ENCODE data around the gene RNF44. TPM values are rescaled to one million over a fixed set of nuclear protein-coding genes. Genes with fewer than 3 reads are reported as not detected.

The RNF44 gene
- total RNA-seq, 1 experiment from 2014 or later, result 172 TPM

DNA sequence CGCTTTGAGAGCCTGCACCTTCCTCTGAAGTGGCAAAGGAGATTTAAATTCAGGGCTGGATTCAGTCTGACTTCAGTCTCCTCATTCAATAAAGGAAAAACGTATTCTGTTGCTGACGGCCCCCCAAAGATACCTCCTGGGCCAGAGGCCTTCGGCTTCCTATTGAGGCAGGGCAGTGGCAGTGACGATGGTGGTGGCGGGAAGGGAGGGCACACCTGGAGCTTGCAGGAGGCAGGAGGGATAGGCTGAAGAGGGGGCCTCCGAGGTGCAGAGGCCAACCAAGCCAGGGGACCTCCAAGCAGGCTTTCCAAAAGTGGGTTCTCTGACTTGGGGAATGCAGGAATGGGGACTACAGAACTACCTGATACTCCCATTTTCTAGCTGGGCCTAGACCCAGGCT lies 15.9 kb downstream of the RNF44 start:
- H3K23me2 ChIP-seq (ENCODE audit: insufficient read length, low read depth, low read length, poor library complexity, severe bottlenecking), result no peaks in the 10 kb centered on the region
- Mint-ChIP-seq H3K9me3 (no peaks in the 10 kb centered on the region), H3K4me3 (no peak overlapping the region), H3K27ac (no peak overlapping the region), H3K4me1 (peaks cover 14% of the 10 kb centered on the region in 2 experiments), H3K36me3 (ENCODE audit: insufficient read depth in 1 of 3, low read depth in 3 of 3) (peaks cover 0 to 8% (median 5%) of the 10 kb centered on the region in 3 experiments; a peak in 2 of 7 replicates), H3K27me3 (ENCODE audit: low read depth) (peaks cover 3% of the 10 kb centered on the region)
- H3K9ac ChIP-seq (ENCODE audit: extremely low read depth, insufficient read length, low read length), result no peak overlapping the region
- H2BK120ac ChIP-seq (ENCODE audit: low read depth, low read length, poor library complexity, severe bottlenecking), result no peak overlapping the region
- H4K20me1 ChIP-seq (ENCODE audit: control insufficient read depth, insufficient read depth, insufficient read length), result no peaks in the 10 kb centered on the region
- H3K79me2 ChIP-seq (ENCODE audit: insufficient read depth, low read length), result no peaks in the 10 kb centered on the region
- H2BK5ac ChIP-seq (ENCODE audit: insufficient read length, low read length), result no peak overlapping the region
- H3K4me2 ChIP-seq (ENCODE audit: insufficient read depth, insufficient read length, low read length), result no peak overlapping the region
- no peaks in the 10 kb centered on the region for H3K79me1 ChIP-seq (ENCODE audit: insufficient read depth, low read depth, low read length, poor library complexity, severe bottlenecking)
- no peak overlapping the region for H4K8ac ChIP-seq (replicated peaks; ENCODE audit: insufficient read length, low read depth, low read length)
- H3K14ac ChIP-seq (ENCODE audit: insufficient read depth, low read length), result no peak overlapping the region
- H3T11ph ChIP-seq (ENCODE audit: low read length), result no peak overlapping the region
- H3K27ac ChIP-seq (ENCODE audit: insufficient read length, low read depth, low read length), result no peak overlapping the region
- no peak overlapping the region for H3K4ac ChIP-seq (ENCODE audit: low read depth, low read length)
- no peak overlapping the region for H4K91ac ChIP-seq (ENCODE audit: insufficient read length, low read depth, low read length)
- H3K18ac ChIP-seq (ENCODE audit: insufficient read length, low read depth, low read length), result no peak overlapping the region
- no peaks in the 10 kb centered on the region for H3K9me3 ChIP-seq (ENCODE audit: control insufficient read depth, low read depth, low read length)
- no peak overlapping the region for H4K5ac ChIP-seq (ENCODE audit: insufficient read length, low read depth, low read length)
- H3K56ac ChIP-seq (ENCODE audit: insufficient read length, low read depth, low read length), result no peak overlapping the region
- no peaks in the 10 kb centered on the region for H3K4me1 ChIP-seq (ENCODE audit: insufficient read depth, low read length)
- no peak overlapping the region for H2AK5ac ChIP-seq (ENCODE audit: insufficient read length, low read length)
- no peak overlapping the region for H2BK12ac ChIP-seq (ENCODE audit: insufficient read length, low read depth, low read length)
- no peak overlapping the region for H2BK15ac ChIP-seq (ENCODE audit: low read depth, low read length)
- no peak overlapping the region for H2BK20ac ChIP-seq (ENCODE audit: low read depth, low read length, poor library complexity, severe bottlenecking)
- DNase-seq, result no peak
- H3K23ac ChIP-seq (ENCODE audit: insufficient read length, low read depth, low read length), result no peak overlapping the region
- TF ChIP-seq, protein P1, sequence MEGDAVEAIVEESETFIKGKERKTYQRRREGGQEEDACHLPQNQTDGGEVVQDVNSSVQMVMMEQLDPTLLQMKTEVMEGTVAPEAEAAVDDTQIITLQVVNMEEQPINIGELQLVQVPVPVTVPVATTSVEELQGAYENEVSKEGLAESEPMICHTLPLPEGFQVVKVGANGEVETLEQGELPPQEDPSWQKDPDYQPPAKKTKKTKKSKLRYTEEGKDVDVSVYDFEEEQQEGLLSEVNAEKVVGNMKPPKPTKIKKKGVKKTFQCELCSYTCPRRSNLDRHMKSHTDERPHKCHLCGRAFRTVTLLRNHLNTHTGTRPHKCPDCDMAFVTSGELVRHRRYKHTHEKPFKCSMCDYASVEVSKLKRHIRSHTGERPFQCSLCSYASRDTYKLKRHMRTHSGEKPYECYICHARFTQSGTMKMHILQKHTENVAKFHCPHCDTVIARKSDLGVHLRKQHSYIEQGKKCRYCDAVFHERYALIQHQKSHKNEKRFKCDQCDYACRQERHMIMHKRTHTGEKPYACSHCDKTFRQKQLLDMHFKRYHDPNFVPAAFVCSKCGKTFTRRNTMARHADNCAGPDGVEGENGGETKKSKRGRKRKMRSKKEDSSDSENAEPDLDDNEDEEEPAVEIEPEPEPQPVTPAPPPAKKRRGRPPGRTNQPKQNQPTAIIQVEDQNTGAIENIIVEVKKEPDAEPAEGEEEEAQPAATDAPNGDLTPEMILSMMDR (conservative IDR thresholded peaks at IDR 0.05), result no peak
- no CpG with 5 or more reads among the region's 7 CpGs for WGBS (ENCODE audit: extremely low coverage, insufficient read length, low lambda C conversion rate)
- 0 out of 2 replicates have a peak, but pooled peaks cover 2% of the 10 kb centered on the region for H3K27me3 ChIP-seq (ENCODE audit: insufficient read depth, low read length)
- H2AFZ ChIP-seq (ENCODE audit: low read length), result no peak overlapping the region

All from H9 (cell line).